IMR-90 (cell line): ENCODE measurements around the gene TMEM38B. TPM values are rescaled to one million over a fixed set of nuclear protein-coding genes. Genes with fewer than 3 reads are reported as not detected.

Experiments
- ATAC-seq: fragments of 200-7000 bp; cut with Tn5 transposase; 2 replicates; pipeline ENCODE4 v1.9.1; 2020; ENCODE audit warnings: low read depth, mild to moderate bottlenecking, moderate library complexity
- BruUV-seq: library from RNA; stranded (reverse); fragments of 400-500 nt; replicated peaks from 2 replicates; lab custom pipeline; 2021; lab: Mats Ljungman, UMichigan
- CTCF ChIA-PET: fragments of 300-600 bp; formaldehyde crosslinking; extraction: SDS; loops from one replicate; lab custom pipeline; 2021; ENCODE audit warnings: antibody characterized with exemption; lab: Yijun Ruan, JAX
- POLR2A ChIA-PET: fragments of 300-600 bp; sonication (Branson Sonifier 250); formaldehyde crosslinking; loops from one replicate; lab custom pipeline; 2022; ENCODE audit warnings: antibody characterized with exemption; ENCODE audit not compliant: unreplicated experiment; lab: Charles Lee
- DNase-seq: peaks from one replicate; pipeline ENCODE4 v3.0.0; 2013
- H2AFZ ChIP-seq: replicated peaks from 2 replicates; pipeline ENCODE3; 2013; ENCODE audit warnings: low read length, mild to moderate bottlenecking; ENCODE audit not compliant: poor library complexity
- H2AK5ac ChIP-seq: 2 replicates; pipeline ENCODE4 v1.6.1; 2013; ENCODE audit warnings: low read depth, low read length, inconsistent platforms
- H2AK9ac ChIP-seq: replicated peaks from 2 replicates; pipeline ENCODE3; 2013; ENCODE audit warnings: mild to moderate bottlenecking, low read depth, low read length, moderate library complexity; ENCODE audit not compliant: poor library complexity
- H2BK120ac ChIP-seq: 2 replicates; pipeline ENCODE4 v1.6.1; 2013; ENCODE audit warnings: low read depth, low read length, inconsistent platforms
- H2BK15ac ChIP-seq: 3 replicates; pipeline ENCODE4 v1.6.1; 2013; ENCODE audit warnings: low read depth, low read length, inconsistent platforms
- H2BK20ac ChIP-seq: 2 replicates; pipeline ENCODE4 v1.6.1; 2013; ENCODE audit warnings: low read depth, mild to moderate bottlenecking, inconsistent platforms, low read length, moderate library complexity
- H2BK5ac ChIP-seq: 2 replicates; pipeline ENCODE4 v1.6.1; 2013; ENCODE audit warnings: mild to moderate bottlenecking, low read depth, low read length, inconsistent platforms; ENCODE audit not compliant: poor library complexity, severe bottlenecking
- H3K14ac ChIP-seq: replicated peaks from 2 replicates; pipeline ENCODE4 v1.6.1; 2013; ENCODE audit warnings: low read depth, low read length, inconsistent platforms
- H3K18ac ChIP-seq: 2 replicates; pipeline ENCODE4 v1.6.1; 2013; ENCODE audit warnings: low read depth, low read length, control low read depth
- H3K23ac ChIP-seq: 2 replicates; pipeline ENCODE4 v1.6.1; 2013; ENCODE audit warnings: low read depth, low read length, inconsistent platforms
- H3K27ac ChIP-seq: 2 replicates; pipeline ENCODE4 v1.5.1; 2013; ENCODE audit warnings: mild to moderate bottlenecking, control low read depth, low read length; ENCODE audit not compliant: insufficient read depth
- H3K27me3 ChIP-seq: 2 replicates; pipeline ENCODE4 v1.6.1; 2013; ENCODE audit warnings: low read length; ENCODE audit not compliant: control insufficient read depth, insufficient read depth
- H3K36me3 ChIP-seq: 2 replicates; pipeline ENCODE4 v1.6.1; 2013; ENCODE audit warnings: low read length, mixed read lengths; ENCODE audit not compliant: control insufficient read depth, insufficient read depth
- H3K4ac ChIP-seq: 2 replicates; pipeline ENCODE4 v1.6.1; 2013; ENCODE audit warnings: low read depth, low read length, inconsistent platforms
- H3K4me1 ChIP-seq: 2 replicates; pipeline ENCODE4 v1.6.1; 2013; ENCODE audit warnings: low read length, mixed read lengths; ENCODE audit not compliant: control insufficient read depth, insufficient read depth
- H3K4me2 ChIP-seq: 2 replicates; pipeline ENCODE4 v1.6.1; 2013; ENCODE audit warnings: low read depth, mild to moderate bottlenecking, control low read depth, low read length, moderate library complexity
- H3K4me3 ChIP-seq: 2 replicates; pipeline ENCODE4 v1.5.1; 2013; ENCODE audit warnings: low read depth, mild to moderate bottlenecking, control low read depth, low read length, moderate library complexity; ENCODE audit not compliant: insufficient read depth
- H3K56ac ChIP-seq: 2 replicates; pipeline ENCODE4 v1.6.1; 2013; ENCODE audit warnings: low read length, inconsistent platforms; ENCODE audit not compliant: insufficient read depth; ENCODE audit errors: extremely low read depth
- H3K79me1 ChIP-seq, 2 experiments: 2 replicates each; pipeline ENCODE4 v1.6.1; 2013; ENCODE audit warnings: low read length in 2 of 2, inconsistent platforms in 1 of 2, low read depth in 1 of 2
- H3K9ac ChIP-seq: 2 replicates; pipeline ENCODE4 v1.6.1; 2013; ENCODE audit warnings: low read depth, low read length, control low read depth
- H3K9me1 ChIP-seq: 2 replicates; pipeline ENCODE4 v1.6.1; 2013; ENCODE audit warnings: low read length, inconsistent platforms; ENCODE audit not compliant: insufficient read depth
- H3K9me3 ChIP-seq: 2 replicates; pipeline ENCODE4 v1.6.1; 2013; ENCODE audit warnings: low read length; ENCODE audit not compliant: control insufficient read depth, insufficient read depth
- H4K20me1 ChIP-seq: 2 replicates; pipeline ENCODE4 v1.6.1; 2013; ENCODE audit warnings: low read length, inconsistent platforms; ENCODE audit not compliant: insufficient read depth
- H4K5ac ChIP-seq: 2 replicates; pipeline ENCODE4 v1.6.1; 2013; ENCODE audit warnings: mild to moderate bottlenecking, low read depth, low read length, control low read depth
- H4K8ac ChIP-seq, 2 experiments: 2 replicates each; pipeline ENCODE4 v1.6.1; 2013; ENCODE audit warnings: low read depth in 2 of 2, low read length in 2 of 2, control low read depth in 1 of 2, inconsistent platforms in 1 of 2
- H4K91ac ChIP-seq: 2 replicates; pipeline ENCODE4 v1.6.1; 2013; ENCODE audit warnings: low read depth, low read length, inconsistent platforms; ENCODE audit not compliant: insufficient read depth
- BHLHE40 ChIP-seq: fragments of 150-350 bp; IDR thresholded peaks from 2 replicates; pipeline ENCODE4 v1.6.1; 2016; ENCODE audit warnings: mild to moderate bottlenecking, low read depth, low read length
- CEBPB ChIP-seq: IDR thresholded peaks from 2 replicates; pipeline ENCODE4 v1.6.1; 2012; ENCODE audit warnings: low read depth, low read length, improper control_type of control experiment
- CHD1 ChIP-seq: IDR thresholded peaks from 2 replicates; pipeline ENCODE4 v1.6.1; 2012; ENCODE audit warnings: low read depth, low read length, improper control_type of control experiment
- ELK1 ChIP-seq: fragments of 150-350 bp; IDR thresholded peaks from 2 replicates; pipeline ENCODE4 v1.6.1; 2016; ENCODE audit warnings: low read depth, mild to moderate bottlenecking, low read length, moderate library complexity, borderline replicate concordance
- MAFK ChIP-seq: IDR thresholded peaks from 2 replicates; pipeline ENCODE4 v1.6.1; 2012; ENCODE audit warnings: low read depth, low read length, improper control_type of control experiment
- MAZ ChIP-seq: IDR thresholded peaks from 2 replicates; pipeline ENCODE4 v1.6.1; 2012; ENCODE audit warnings: low read depth, mild to moderate bottlenecking, low read length, improper control_type of control experiment, moderate library complexity, borderline replicate concordance
- MXI1 ChIP-seq: IDR thresholded peaks from 2 replicates; pipeline ENCODE4 v1.6.1; 2012; ENCODE audit warnings: low read depth, mild to moderate bottlenecking, low read length, moderate library complexity, borderline replicate concordance
- NFE2L2 ChIP-seq: fragments of 150-350 bp; IDR thresholded peaks from 2 replicates; pipeline ENCODE4 v1.6.1; 2016; ENCODE audit warnings: low read depth, mild to moderate bottlenecking, low read length
- POLR2A ChIP-seq: IDR thresholded peaks from 2 replicates; pipeline ENCODE4 v1.6.1; 2012; ENCODE audit warnings: mild to moderate bottlenecking, low read depth, low read length
- SMC3 ChIP-seq: fragments of 150-350 bp; IDR thresholded peaks from 2 replicates; pipeline ENCODE4 v1.6.1; 2016; ENCODE audit warnings: low read depth, mild to moderate bottlenecking, antibody characterized with exemption, low read length, moderate library complexity
- USF2 ChIP-seq: fragments of 150-350 bp; IDR thresholded peaks from 2 replicates; pipeline ENCODE4 v1.6.1; 2017; ENCODE audit warnings: mild to moderate bottlenecking, antibody characterized with exemption, low read length, low read depth
- WGBS, 2 experiments: methylation state at CpG; one replicate each; pipeline versions ENCODE4 v1.1.5 to v1.1.7; 2013; ENCODE audit warnings: missing lambda C conversion rate in 2 of 2; ENCODE audit not compliant: insufficient read length in 1 of 2; ENCODE audit errors: extremely low coverage in 2 of 2; 5-methylcytosine and 5-hydroxymethylcytosine counted together
- dilution Hi-C: fragments of 300-500 bp; cut with HindIII; formaldehyde crosslinking; loops from one replicate; pipeline ENCODE4 v1.14.3; 2018; ENCODE audit warnings: low sequenced_read_pairs; ENCODE audit not compliant: unreplicated experiment
- in situ Hi-C: fragments of 300-500 bp; cut with MboI; formaldehyde crosslinking; loops from 3 replicates; pipeline ENCODE4 v1.14.3; 2019; ENCODE audit warnings: low sequenced_read_pairs, inconsistent platforms, mixed read lengths
- intact Hi-C: fragments of 100-400 bp; cut with micrococcal nuclease; formaldehyde crosslinking; loops from 2 replicates; pipeline ENCODE4 v1.10.0; 2022
- polyA plus RNA-seq, 3 experiments: library from polyadenylated mRNA; depleted of rRNA; stranded (reverse); fragments of >200 nt; gene quantifications; 2 replicates each; pipeline ENCODE4 v1.2.3, GENCODE V29; 2012; ENCODE audit warnings: low replicate concordance in 1 of 3
- total RNA-seq: library from RNA; depleted of rRNA; stranded (reverse); fragments of >200 nt; gene quantifications from 2 replicates; pipeline ENCODE4 v1.2.3, GENCODE V29; 2012
- TF ChIP-seq, protein P1 (sequence below): conservative IDR thresholded peaks from 2 replicates; pipeline ENCODE4 v1.5.1; 2012; ENCODE audit warnings: mild to moderate bottlenecking, low read depth, low read length, improper control_type of control experiment

Gene TMEM38B
- total and polyA plus RNA-seq, 2 of the 4 experiments (the other 2 are of a cell fraction), result 3.3 to 11.5 TPM

DNA sequence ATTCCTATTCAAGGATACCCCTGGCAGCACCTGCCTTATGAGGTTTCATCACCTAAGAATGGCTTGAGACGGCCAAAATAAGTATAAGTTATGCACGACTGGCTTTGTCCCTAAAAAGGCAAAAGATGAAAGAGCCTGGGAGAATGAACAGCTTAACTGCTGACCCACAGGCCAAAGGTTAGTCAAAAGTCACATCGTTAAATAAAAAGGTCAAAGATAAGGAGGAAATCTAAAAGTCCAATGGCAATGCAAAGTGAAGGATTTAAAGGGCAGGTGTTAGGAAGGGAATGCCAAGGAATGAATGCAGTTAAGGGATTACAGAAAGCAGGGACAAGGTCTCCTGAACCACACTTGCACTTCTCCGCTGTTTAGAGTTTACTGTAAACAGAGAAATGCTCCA lies 26.5 kb upstream of the TMEM38B start:
- Histone ChIP-seq H2AK9ac (no peak overlapping the region), H3K9ac (no peak overlapping the region), H3K4me1 (no peaks in the 10 kb centered on the region), H2BK120ac (no peak overlapping the region), H3K36me3 (no peaks in the 10 kb centered on the region), H3K9me3 (no peaks in the 10 kb centered on the region), H3K4me3 (no peak overlapping the region), H4K91ac (no peak overlapping the region), H4K8ac (no peak overlapping the region), H3K14ac (no peak overlapping the region), H2BK20ac (no peak overlapping the region), H3K4me2 (no peak overlapping the region), H4K5ac (no peak overlapping the region), H2AK5ac (no peak overlapping the region), H3K9me1 (no peaks in the 10 kb centered on the region), H4K20me1 (no peaks in the 10 kb centered on the region), H3K56ac (no peak overlapping the region), H3K27ac (no peak overlapping the region), H2BK5ac (no peak overlapping the region), H3K4ac (no peak overlapping the region), H3K27me3 (peaks cover 5% of the 10 kb centered on the region), H3K23ac (no peak overlapping the region), H2BK15ac (no peak overlapping the region), H3K18ac (no peak overlapping the region), H3K79me1 (no peaks in the 10 kb centered on the region), H2AFZ (no peak overlapping the region)
- POLR2A ChIA-PET, result interaction anchor here (0.6 kb wide), 1 partner anchor 17 kb away, joined by 17 read pairs; no protein-coding TSS in a partner anchor
- CTCF ChIA-PET, result no interaction called here
- in situ Hi-C loops (no loop called here), dilution Hi-C loops (no loop called here), intact Hi-C loops (no loop called here)
- 40% methylated on average over 1 of the region's 4 CpGs; no CpG with 5 or more reads in 1 of the 2 experiments for WGBS, 2 experiments
- no TSS peak for BruUV-seq
- DNase-seq, result no peak
- TF ChIP-seq MAZ (no peak), SMC3 (no peak), POLR2A (no peak), BHLHE40 (no peak), CEBPB (no peak), CHD1 (no peak), MAFK (no peak), USF2 (no peak), MXI1 (no peak), NFE2L2 (no peak), ELK1 (no peak)
- TF ChIP-seq, protein P1, sequence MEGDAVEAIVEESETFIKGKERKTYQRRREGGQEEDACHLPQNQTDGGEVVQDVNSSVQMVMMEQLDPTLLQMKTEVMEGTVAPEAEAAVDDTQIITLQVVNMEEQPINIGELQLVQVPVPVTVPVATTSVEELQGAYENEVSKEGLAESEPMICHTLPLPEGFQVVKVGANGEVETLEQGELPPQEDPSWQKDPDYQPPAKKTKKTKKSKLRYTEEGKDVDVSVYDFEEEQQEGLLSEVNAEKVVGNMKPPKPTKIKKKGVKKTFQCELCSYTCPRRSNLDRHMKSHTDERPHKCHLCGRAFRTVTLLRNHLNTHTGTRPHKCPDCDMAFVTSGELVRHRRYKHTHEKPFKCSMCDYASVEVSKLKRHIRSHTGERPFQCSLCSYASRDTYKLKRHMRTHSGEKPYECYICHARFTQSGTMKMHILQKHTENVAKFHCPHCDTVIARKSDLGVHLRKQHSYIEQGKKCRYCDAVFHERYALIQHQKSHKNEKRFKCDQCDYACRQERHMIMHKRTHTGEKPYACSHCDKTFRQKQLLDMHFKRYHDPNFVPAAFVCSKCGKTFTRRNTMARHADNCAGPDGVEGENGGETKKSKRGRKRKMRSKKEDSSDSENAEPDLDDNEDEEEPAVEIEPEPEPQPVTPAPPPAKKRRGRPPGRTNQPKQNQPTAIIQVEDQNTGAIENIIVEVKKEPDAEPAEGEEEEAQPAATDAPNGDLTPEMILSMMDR, result no peak
- ATAC-seq, result no peak
